Progenitor cell of endocrine pancreas (in vitro differentiated cells): ENCODE data around the gene BPI. TPM values are rescaled to one million over a fixed set of nuclear protein-coding genes. Genes with fewer than 3 reads are reported as not detected.
"Not testable (repeated sequence)": the region's sequence is repeated elsewhere in the genome, so short reads cannot be mapped to it uniquely, and the experiment has no call there.

Experiments used
- DNase-seq: peaks from one replicate; pipeline ENCODE4 v3.0.0; 2021; ENCODE audit warnings: low spot score; ENCODE audit not compliant: unreplicated experiment
- H3K27ac Mint-ChIP-seq: 2 replicates; pipeline ENCODE4 v1.8.0; 2021; ENCODE audit warnings: mild to moderate bottlenecking, moderate library complexity, mixed read lengths
- H3K27me3 Mint-ChIP-seq: 2 replicates; pipeline ENCODE4 v1.8.0; 2021; ENCODE audit warnings: mixed read lengths
- H3K36me3 Mint-ChIP-seq: 2 replicates; pipeline ENCODE4 v1.8.0; 2022; ENCODE audit warnings: mixed read lengths; ENCODE audit not compliant: insufficient read depth
- H3K4me1 Mint-ChIP-seq: 2 replicates; pipeline ENCODE4 v1.8.0; 2021; ENCODE audit warnings: low read depth, mixed read lengths
- H3K4me3 Mint-ChIP-seq: 2 replicates; pipeline ENCODE4 v1.8.0; 2021; ENCODE audit warnings: low read depth, mild to moderate bottlenecking, moderate library complexity, mixed read lengths
- H3K9me3 Mint-ChIP-seq: 2 replicates; pipeline ENCODE4 v1.8.0; 2021; ENCODE audit warnings: low read depth, mixed read lengths
- total RNA-seq: library from RNA; stranded (reverse); gene quantifications from 2 replicates; pipeline ENCODE4 v1.2.1, GENCODE V29; 2021
- TF ChIP-seq, protein P1 (sequence below): fragments of 200-600 bp; sonication (generic); IDR thresholded peaks from one replicate; pipeline ENCODE4 v1.5.0; 2021; ENCODE audit warnings: antibody characterized with exemption, mild to moderate bottlenecking; ENCODE audit not compliant: unreplicated experiment

The BPI gene
- total RNA-seq, 1 donor from 2014 or later = not detected

- TF ChIP-seq, protein P1, sequence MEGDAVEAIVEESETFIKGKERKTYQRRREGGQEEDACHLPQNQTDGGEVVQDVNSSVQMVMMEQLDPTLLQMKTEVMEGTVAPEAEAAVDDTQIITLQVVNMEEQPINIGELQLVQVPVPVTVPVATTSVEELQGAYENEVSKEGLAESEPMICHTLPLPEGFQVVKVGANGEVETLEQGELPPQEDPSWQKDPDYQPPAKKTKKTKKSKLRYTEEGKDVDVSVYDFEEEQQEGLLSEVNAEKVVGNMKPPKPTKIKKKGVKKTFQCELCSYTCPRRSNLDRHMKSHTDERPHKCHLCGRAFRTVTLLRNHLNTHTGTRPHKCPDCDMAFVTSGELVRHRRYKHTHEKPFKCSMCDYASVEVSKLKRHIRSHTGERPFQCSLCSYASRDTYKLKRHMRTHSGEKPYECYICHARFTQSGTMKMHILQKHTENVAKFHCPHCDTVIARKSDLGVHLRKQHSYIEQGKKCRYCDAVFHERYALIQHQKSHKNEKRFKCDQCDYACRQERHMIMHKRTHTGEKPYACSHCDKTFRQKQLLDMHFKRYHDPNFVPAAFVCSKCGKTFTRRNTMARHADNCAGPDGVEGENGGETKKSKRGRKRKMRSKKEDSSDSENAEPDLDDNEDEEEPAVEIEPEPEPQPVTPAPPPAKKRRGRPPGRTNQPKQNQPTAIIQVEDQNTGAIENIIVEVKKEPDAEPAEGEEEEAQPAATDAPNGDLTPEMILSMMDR = no peak
- Mint-ChIP-seq H3K4me1 (no peaks in the 10 kb centered on the region), H3K9me3 (no peaks in the 10 kb centered on the region), H3K27ac (no peak overlapping the region), H3K4me3 (no peak overlapping the region), H3K27me3 (no peaks in the 10 kb centered on the region), H3K36me3 (no peaks in the 10 kb centered on the region)
- DNase-seq = no peak
Measured at GRCh38 chr20:38377039-38377685, 73.2 kb downstream of the BPI start.

DNA sequence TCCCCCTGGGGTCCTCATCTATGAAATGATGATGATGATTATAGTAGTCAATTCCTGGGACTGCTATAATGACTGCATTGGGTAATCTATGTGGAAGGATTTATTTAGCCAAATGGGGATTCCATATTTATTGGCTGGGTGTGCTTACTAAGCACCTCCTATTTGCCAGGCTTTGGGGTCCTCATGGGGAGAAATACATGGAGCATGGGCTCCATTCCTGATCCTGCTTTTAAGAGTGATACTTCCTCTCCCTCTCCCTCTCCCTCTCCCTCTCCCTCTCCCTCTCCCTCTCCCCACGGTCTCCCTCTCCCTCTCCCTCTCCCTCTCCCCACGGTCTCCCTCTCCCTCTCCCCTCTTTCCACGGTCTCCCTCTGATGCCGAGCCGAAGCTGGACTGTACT, 73.9 kb downstream of the BPI start:
- H3K9me3 Mint-ChIP-seq, H3K4me1 Mint-ChIP-seq, H3K36me3 Mint-ChIP-seq, DNase-seq, H3K4me3 Mint-ChIP-seq, H3K27me3 Mint-ChIP-seq, H3K27ac Mint-ChIP-seq: not testable (repeated sequence)

- Mint-ChIP-seq H3K27ac (no peak overlapping the region), H3K36me3 (no peaks in the 10 kb centered on the region), H3K4me1 (no peaks in the 10 kb centered on the region), H3K27me3 (no peaks in the 10 kb centered on the region), H3K4me3 (no peak overlapping the region), H3K9me3 (no peaks in the 10 kb centered on the region)
- no peak for DNase-seq
- TF ChIP-seq, protein P1 = no peak
Measured at GRCh38 chr20:38383147-38383546, 79.2 kb downstream of the BPI start.

DNA sequence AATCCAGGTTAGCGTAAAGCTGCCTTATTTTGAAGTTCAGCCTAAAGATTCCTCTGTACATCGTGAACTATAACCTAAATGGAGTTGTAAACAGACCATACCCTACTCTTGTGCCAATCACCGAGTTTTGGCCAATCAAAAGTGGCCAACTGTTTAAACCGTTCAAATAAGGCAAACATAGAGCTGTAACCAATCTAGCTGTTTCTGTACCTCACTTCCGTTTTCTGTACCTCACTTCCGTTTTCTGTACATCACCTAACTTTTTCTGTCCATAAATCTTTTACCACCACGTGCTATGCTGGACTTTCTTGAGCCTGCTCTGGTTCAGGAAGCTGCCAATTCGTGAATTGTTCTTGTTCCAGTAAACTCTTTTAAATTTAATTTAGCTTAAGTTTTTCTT, 82.0 kb downstream of the BPI start:
- H3K4me3 Mint-ChIP-seq = no peak overlapping the region
- no peaks in the 10 kb centered on the region for H3K36me3 Mint-ChIP-seq
- no peaks in the 10 kb centered on the region for H3K27me3 Mint-ChIP-seq
- DNase-seq = no peak
- H3K27ac Mint-ChIP-seq = no peak overlapping the region
- no peaks in the 10 kb centered on the region for H3K9me3 Mint-ChIP-seq
- TF ChIP-seq, protein P1 = no peak
- H3K4me1 Mint-ChIP-seq = no peaks in the 10 kb centered on the region

DNA sequence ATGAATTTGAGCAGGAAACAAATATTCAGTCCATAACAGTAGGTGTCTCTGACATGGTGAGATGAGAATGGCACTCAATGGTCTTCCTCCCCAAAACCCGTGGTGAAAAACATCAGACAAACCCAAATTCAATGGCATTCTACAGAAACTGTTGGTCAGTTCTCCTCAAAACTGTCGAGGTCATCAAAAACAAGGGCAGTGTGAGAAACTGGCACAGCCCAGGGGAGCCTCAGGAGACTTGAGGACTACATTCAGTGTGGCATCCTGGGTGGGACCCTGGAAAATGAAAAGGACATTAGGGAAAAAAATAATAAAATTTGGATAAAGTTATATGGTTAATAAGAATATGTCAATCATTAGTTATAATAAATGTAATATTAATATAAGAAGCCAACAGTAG, 82.9 kb downstream of the BPI start:
- H3K36me3 Mint-ChIP-seq = no peaks in the 10 kb centered on the region
- H3K9me3 Mint-ChIP-seq = no peaks in the 10 kb centered on the region

More for the DNA sequence above, 82.9 kb downstream of the BPI start:
- Mint-ChIP-seq H3K27me3 (no peaks in the 10 kb centered on the region), H3K27ac (no peak overlapping the region), H3K4me3 (no peak overlapping the region), H3K4me1 (no peaks in the 10 kb centered on the region)
- TF ChIP-seq, protein P1 = no peak
- no peak for DNase-seq

Other genes with a start within 250 kb of the BPI start
- gene TGM2, start 138.9 kb upstream of the BPI start, total RNA-seq = 0.72 and 1.3 TPM in 2 replicates
- gene KIAA1755, start 43.4 kb upstream of the BPI start, total RNA-seq = 0.16 and 0.29 TPM in 2 replicates
- not detected in 2 replicates for gene LBP, start 42.3 kb downstream of the BPI start, total RNA-seq
- gene SNHG17, start 131.2 kb downstream of the BPI start, total RNA-seq = 31.6 and 37.1 TPM in 2 replicates
- gene RALGAPB, start 168.7 kb downstream of the BPI start, total RNA-seq = 42.3 and 43.4 TPM in 2 replicates